ENCODE results near the gene ADGRG6. TPM values are rescaled to one million over a fixed set of nuclear protein-coding genes. Genes with fewer than 3 reads are reported as not detected.

Gene ADGRG6
- total and polyA plus RNA-seq, 2 donors from 2014 or later: 2.6 to 32.8 TPM

GRCh38 chr6:142258305-142258704 lies 43.5 kb upstream of the ADGRG6 start:
- FAIRE-seq (no peak), DNase-seq (no peak)

GRCh38 chr6:142258757-142259156 lies 43.0 kb upstream of the ADGRG6 start:
- Histone ChIP-seq H3K9ac (ENCODE audit: low read length in 3 of 3) (no peak overlapping the region), H3K4me3 (ENCODE audit: low read length in 3 of 3) (peak overlapping the region in 1 of 3 donors; percentile 48), H3K27ac (ENCODE audit: low read depth in 2 of 2, low read length in 2 of 2) (no peak overlapping the region), H3K36me3 (ENCODE audit: control insufficient read depth in 2 of 3, insufficient read depth in 3 of 3, low read length in 3 of 3) (no peaks in the 10 kb centered on the region), H3K9me3 (ENCODE audit: control insufficient read depth in 2 of 3, insufficient read depth in 1 of 3, low read length in 3 of 3) (peaks cover 0 to 2% (median 0%) of the 10 kb centered on the region in 3 donors), H3K27me3 (ENCODE audit: control insufficient read depth, insufficient read depth, low read length) (no peaks in the 10 kb centered on the region), H3K4me1 (ENCODE audit: control insufficient read depth in 2 of 3, insufficient read depth in 2 of 3, low read depth in 1 of 3, low read length in 3 of 3) (peaks cover 0 to 3% (median 0%) of the 10 kb centered on the region in 3 donors)
- TF ChIP-seq CTCF (IDR thresholded peaks at IDR 0.05; ENCODE audit: borderline replicate concordance, extremely low read depth, insufficient read depth): no peak
- DNase-seq: no peak
- no peak for FAIRE-seq
- intact Hi-C loops (cut with DNase I): no loop called here

More at GRCh38 chr6:142258305-142258704, 43.5 kb upstream of the ADGRG6 start:
- H3K27me3 ChIP-seq (ENCODE audit: control insufficient read depth, insufficient read depth, low read length): no peaks in the 10 kb centered on the region
- H3K9ac ChIP-seq (ENCODE audit: low read length in 3 of 3): no peak overlapping the region
- no peaks in the 10 kb centered on the region for H3K36me3 ChIP-seq (ENCODE audit: control insufficient read depth in 2 of 3, insufficient read depth in 3 of 3, low read length in 3 of 3)
- intact Hi-C loops (cut with DNase I): no loop called here
- peaks cover 0 to 3% (median 0%) of the 10 kb centered on the region in 3 donors for H3K4me1 ChIP-seq (ENCODE audit: control insufficient read depth in 2 of 3, insufficient read depth in 2 of 3, low read depth in 1 of 3, low read length in 3 of 3)
- no peak for TF ChIP-seq CTCF (IDR thresholded peaks at IDR 0.05; ENCODE audit: borderline replicate concordance, extremely low read depth, insufficient read depth)
- peaks cover 0 to 2% (median 0%) of the 10 kb centered on the region in 3 donors for H3K9me3 ChIP-seq (ENCODE audit: control insufficient read depth in 2 of 3, insufficient read depth in 1 of 3, low read length in 3 of 3)
- H3K27ac ChIP-seq (ENCODE audit: low read depth in 2 of 2, low read length in 2 of 2): no peak overlapping the region
- H3K4me3 ChIP-seq (ENCODE audit: low read length in 3 of 3): peak overlapping the region in 1 of 3 donors; percentile 48

- Histone ChIP-seq H3K9ac (ENCODE audit: low read length in 3 of 3) (no peak overlapping the region), H3K4me3 (ENCODE audit: low read length in 3 of 3) (no peak overlapping the region), H3K36me3 (ENCODE audit: control insufficient read depth in 2 of 3, insufficient read depth in 3 of 3, low read length in 3 of 3) (no peaks in the 10 kb centered on the region), H3K27me3 (ENCODE audit: control insufficient read depth, insufficient read depth, low read length) (no peaks in the 10 kb centered on the region), H3K27ac (ENCODE audit: low read depth in 2 of 2, low read length in 2 of 2) (no peak overlapping the region), H3K9me3 (ENCODE audit: control insufficient read depth in 2 of 3, insufficient read depth in 1 of 3, low read length in 3 of 3) (peaks cover 0 to 2% (median 0%) of the 10 kb centered on the region in 3 donors), H3K4me1 (ENCODE audit: control insufficient read depth in 2 of 3, insufficient read depth in 2 of 3, low read depth in 1 of 3, low read length in 3 of 3) (no peaks in the 10 kb centered on the region)
- intact Hi-C loops (cut with DNase I): no loop called here
- FAIRE-seq (peak; percentile 91), DNase-seq (no peak)
- no peak for TF ChIP-seq CTCF (IDR thresholded peaks at IDR 0.05; ENCODE audit: borderline replicate concordance, extremely low read depth, insufficient read depth)
Observed at GRCh38 chr6:142260748-142261147, 41.1 kb upstream of the ADGRG6 start.

GRCh38 chr6:142262231-142262630 lies 39.6 kb upstream of the ADGRG6 start:
- no peak overlapping the region for H3K4me3 ChIP-seq (ENCODE audit: low read length in 3 of 3)
- intact Hi-C loops (cut with DNase I): no loop called here
- no peaks in the 10 kb centered on the region for H3K36me3 ChIP-seq (ENCODE audit: control insufficient read depth in 2 of 3, insufficient read depth in 3 of 3, low read length in 3 of 3)
- H3K27ac ChIP-seq (ENCODE audit: low read depth in 2 of 2, low read length in 2 of 2): no peak overlapping the region
- H3K4me1 ChIP-seq (ENCODE audit: control insufficient read depth in 2 of 3, insufficient read depth in 2 of 3, low read depth in 1 of 3, low read length in 3 of 3): no peaks in the 10 kb centered on the region
- no peak overlapping the region for H3K9ac ChIP-seq (ENCODE audit: low read length in 3 of 3)
- H3K9me3 ChIP-seq (ENCODE audit: control insufficient read depth in 2 of 3, insufficient read depth in 1 of 3, low read length in 3 of 3): peaks cover 0 to 2% (median 0%) of the 10 kb centered on the region in 3 donors
- no peaks in the 10 kb centered on the region for H3K27me3 ChIP-seq (ENCODE audit: control insufficient read depth, insufficient read depth, low read length)
- DNase-seq (no peak), FAIRE-seq (no peak)
- no peak for TF ChIP-seq CTCF (IDR thresholded peaks at IDR 0.05; ENCODE audit: borderline replicate concordance, extremely low read depth, insufficient read depth)

Data from kidney (tissue), 14 donors.